HS-27A (cell line): Measurements from ENCODE around the gene ALDH1L2.

Experiments used
- DNase-seq: peaks from one replicate; pipeline ENCODE4 v3.0.0-alpha.2; 2012; ENCODE audit warnings: low read depth, missing footprints

The ALDH1L2 gene

DNA sequence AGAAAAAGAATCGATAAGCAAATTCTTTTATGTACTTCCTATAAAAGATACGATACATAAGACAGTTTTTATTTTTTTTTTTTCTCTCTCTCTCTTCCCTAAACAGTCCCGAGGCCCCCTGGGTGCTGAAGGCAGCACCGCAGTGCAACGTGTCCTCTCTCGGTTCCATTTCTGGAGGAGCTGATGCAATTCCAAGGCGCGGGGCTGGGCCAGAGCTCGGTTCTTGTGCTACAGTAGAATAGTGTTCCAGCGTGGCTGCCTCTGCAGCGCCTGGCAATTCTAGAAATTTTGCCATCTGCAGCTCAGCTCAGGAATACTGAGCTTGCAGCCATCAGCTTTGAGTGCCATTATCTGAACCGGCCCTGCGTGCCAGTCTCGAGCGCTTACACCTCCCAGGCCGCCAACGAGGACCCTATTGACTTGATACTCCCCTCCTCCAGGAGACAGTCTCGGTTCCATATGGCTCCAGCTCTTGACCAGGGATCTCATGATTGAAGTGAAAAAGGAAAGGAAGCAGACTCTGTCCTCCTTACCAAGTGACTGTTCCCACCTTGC lies 630 bp downstream of the ALDH1L2 start:
- peak; percentile 58 for DNase-seq

DNA sequence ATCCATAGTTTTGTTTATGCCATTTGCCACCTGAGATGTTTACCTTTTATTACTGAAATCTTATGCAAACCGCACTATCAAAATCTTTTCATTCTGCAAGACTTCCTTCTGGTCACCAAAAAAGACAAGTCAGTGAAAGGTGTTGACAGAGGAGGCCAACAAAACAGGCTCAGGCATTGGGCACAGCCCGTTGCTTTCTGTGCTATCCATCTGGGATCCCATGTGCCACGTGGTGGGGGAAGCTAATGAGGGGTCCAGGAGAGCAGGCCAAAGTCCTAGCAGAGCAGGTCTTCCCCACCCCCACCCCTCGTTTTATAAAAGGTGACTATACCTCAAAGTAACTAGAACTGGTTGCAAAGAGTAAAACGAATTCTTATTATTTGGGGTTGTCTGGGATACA lies 1.2 kb downstream of the ALDH1L2 start:
- no peak for DNase-seq

DNA sequence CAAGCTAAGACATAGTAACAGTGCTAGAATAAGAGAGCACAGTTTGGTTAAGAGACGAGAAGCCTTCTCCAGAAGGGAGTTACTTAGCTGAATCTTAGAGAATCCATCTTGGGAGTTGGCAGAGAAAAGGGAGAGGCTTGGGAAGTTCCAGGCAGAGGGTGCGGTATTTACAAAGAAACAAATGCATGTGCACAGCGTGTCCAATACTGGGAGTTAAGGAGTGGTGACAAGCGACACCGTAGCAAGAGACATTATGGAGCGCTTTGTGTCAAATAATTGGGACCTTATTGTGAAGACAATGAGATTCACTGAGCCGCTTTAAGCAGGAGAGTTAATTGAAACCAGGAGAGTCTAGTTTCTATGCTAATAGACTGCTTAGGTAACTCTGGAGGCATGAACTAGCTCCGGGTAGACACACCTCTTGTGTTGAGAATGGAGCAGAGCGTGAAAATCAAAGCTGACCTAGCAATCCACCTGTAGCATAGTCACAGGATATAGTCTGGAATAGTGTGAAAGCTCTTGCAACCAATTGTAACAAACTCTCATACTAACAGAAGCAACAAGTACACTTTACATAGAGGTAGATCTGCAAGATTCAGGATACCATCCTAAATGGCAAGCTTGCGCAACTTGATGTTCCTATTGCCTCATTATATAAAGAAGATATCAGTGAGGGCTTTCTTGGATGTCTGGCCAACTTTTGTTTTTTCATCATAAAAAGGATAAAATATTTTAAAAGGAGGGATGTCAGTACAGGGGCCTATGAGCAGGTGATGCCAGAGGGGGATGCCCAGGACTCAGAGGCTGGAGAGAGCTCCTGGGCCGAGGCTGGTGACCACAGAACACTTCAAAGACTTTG lies 5.3 kb downstream of the ALDH1L2 start:
- no peak for DNase-seq

DNA sequence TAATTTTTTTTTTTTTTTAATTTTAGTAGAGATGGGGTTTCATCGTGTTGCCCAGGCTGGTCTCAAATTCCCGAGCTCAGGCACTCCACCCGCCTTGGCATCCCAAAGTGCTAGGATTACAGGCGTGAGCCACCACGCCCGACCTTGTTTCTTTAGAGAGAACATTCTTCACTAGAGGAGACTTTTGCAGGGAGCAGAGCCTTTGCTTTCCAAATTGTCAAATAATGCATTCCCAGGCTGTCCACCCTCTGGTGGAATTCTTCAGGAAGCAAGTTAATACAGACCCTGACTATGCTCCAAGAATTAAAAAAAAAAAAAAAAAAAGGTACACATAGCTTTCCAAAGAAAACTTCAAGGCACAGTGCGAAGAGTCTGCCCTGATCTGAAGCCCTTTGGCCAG lies 6.8 kb downstream of the ALDH1L2 start:
- no peak for DNase-seq

DNA sequence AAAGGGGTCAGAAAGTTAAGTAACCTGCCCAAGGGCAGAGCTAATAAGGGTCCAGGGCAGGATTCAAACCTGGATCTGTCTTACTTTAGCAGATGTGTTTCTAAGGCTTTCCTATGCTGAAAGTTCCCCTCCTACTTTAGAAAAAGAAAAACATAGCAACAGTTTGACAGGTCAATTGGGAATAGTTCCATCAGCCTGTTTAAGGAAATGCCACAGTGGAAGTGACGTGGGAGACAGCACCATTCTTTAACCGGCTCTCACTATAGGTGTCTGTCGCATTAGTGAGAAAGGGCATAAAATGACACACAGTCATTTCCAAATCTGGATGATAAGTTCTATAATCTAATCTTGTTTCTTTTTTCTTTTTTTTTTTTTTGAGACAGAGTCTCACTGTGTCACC lies 7.3 kb downstream of the ALDH1L2 start:
- no peak for DNase-seq

DNA sequence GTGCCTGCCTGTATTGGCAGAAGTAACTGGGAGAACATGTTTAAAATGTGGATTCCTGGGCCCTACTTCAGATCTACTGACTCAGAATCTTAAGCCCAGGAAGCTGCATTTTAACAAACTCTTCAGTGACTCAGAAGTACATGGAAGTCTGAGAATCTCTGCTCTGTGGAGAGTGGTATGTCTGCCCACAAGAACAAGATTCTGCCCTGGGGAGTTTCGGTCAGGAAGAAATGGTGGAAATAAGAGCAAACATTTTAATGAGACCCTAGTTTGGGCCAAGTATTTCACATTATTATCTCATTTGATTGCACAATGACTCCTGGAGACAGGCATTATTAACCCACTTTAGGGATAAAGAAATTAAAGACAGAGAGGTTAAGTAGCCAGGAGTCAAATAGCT lies 8.2 kb downstream of the ALDH1L2 start:
- DNase-seq, result no peak

DNA sequence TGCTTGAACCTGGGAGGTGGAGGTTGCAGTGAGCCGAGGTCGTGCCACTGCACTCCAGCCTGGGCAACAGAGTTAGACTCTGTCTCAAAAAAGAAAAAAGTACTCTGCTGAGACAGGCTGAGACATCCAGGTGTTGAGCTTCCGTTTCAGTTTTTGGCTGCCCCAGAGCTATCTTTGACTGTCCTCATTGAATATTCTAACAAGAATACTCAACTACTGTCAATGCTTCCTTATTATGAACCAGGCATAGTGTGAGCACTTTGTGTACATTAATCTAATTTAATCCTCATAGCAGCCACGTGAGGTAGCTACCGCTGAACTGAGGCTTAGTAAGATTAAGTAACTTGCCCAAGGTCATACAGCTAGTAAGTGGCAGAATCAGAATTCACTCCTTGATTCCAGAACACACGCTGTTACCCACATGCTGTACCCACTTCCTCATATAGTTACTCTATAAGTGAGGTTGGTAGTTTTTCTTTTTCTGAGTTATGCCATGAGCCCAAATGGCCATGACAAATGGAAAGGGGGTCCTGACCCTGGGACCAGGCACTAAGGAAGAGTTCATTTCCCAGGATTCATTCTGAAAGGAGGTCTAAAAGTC lies 11.3 kb downstream of the ALDH1L2 start:
- DNase-seq, result no peak

DNA sequence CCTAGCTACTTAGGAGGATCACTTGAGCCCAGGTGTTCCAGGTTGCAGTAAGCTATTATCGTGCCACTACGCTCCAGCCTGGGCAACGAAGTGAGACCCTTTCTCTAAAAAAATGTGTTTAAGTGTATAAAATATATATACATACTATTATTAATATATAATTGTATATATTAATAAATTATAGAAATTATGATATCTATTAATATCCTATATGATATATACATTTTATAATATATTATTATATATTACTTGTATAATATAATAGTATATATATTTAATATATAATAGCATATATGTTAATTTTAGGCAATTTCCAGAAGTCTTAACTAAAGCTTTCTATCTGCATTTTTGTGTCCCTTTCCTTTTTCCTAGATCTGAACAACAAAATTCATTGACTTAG lies 12.3 kb downstream of the ALDH1L2 start:
- DNase-seq, result no peak

DNA sequence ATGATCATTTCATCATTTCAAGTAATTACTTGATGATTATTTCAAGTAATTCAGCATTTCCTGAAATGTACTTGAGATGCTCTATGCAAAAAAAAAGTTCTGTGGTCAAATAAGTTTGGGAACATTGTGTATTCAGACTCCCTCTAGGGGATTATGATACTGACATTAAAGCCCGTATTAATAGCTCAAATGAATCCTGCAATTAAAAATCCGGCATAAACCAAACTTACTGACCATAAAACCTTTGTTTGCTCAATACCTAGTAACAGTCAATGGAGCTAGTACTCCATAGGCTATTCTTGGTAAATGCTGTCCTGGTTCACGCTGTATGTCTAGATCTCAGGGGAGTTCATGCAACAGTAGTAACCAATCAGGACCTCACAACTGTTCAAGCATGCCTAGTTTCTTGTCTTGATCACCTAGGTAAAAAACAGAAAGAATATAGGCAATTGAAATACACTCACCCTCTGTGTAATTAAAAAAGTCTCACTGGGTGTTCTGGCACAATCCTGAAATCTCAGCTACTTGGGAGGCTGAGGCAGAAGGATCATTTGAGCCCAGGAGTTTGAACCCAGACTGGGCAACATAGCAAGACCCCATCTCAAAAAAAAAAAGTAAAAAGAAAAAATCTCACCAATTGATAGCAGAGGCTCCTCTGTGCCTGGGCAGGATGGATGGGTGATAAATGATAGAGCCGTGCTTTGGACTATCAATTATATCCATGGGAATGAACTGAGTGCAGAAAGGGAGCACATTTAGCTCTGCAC lies 14.1 kb downstream of the ALDH1L2 start:
- no peak for DNase-seq

DNA sequence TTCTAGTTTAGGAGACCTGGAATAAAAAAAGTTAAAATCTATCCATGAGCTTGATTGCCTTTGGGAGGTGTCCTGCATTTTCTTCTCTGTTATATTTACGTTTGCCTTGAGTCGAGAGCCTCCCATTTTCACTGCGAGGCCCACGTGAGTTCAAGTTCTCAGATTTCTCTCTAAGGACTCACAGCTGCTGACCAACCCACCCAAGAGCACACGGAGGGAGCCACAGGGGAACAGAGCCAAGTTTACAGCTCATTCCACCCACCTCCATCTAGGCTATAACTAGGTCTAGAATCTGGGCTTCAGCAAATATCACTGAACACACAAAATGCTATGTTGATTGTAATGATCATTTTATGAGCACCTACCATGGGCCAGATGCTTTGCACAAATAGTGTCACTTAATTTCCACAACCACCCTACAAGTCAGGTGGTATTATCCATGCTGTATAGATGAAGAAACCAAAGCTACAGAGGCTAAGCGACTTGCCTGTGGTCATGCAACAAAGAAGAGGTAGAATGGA lies 16.7 kb downstream of the ALDH1L2 start:
- no peak for DNase-seq

DNA sequence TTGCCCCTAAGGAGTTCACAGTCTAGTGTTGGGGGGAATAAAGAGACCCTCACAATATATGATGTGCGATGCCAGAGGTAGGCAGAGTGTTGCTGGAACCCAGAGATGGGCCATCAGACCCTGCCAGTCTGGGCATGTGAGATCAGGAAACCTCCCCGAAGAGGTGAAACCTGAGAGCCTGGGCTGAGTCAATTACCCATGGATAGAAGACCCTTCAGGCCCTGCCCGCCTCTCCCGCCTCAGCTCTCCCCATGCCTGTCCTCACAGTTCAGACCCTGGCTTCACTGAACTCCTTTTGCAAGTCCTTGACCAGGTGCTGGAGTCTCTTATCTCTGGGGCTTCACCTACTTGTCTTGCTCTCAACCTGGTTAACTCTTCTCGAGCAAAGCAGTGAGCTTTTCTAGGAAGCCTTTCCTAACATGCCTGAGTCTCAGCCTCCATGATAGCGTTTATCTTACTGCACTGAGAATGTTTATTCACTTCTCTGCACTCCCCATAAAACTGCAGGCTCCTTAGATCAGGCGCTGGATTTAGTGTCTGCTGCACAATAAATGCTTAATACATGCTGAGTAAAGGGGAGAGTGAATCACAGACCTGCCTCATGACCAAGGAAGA lies 19.6 kb downstream of the ALDH1L2 start:
- no peak for DNase-seq

DNA sequence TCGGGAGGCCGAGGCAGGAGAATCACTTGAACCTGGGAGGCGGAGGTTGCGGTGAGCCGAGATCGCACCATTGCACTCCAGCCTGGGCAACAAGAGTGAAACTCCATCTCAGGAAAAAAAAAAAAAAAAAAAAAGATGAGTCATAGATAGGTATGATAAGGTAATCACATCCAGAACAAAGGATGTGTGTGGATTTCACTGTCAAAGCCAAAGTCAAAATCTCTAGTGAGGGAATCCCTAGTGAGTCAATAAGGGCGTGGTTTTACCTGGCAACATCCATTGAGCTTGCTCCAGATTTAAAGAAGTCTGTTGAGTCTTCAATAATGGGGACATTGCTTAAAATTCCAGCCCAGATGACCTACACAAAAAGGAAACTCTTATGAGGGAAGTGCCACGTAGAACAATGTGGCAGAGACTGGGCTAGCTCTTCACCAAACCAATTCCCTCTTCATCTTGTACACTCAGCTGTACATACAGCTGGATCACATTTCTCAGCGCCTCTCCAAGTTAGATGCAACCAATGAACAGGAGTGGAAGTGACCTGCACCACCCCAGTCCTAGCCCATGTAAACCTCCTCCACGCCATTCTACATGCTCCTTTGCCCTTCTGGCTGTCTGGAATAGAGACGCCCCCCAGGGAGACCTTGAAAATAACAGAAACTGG lies 23.4 kb downstream of the ALDH1L2 start:
- no peak for DNase-seq

DNA sequence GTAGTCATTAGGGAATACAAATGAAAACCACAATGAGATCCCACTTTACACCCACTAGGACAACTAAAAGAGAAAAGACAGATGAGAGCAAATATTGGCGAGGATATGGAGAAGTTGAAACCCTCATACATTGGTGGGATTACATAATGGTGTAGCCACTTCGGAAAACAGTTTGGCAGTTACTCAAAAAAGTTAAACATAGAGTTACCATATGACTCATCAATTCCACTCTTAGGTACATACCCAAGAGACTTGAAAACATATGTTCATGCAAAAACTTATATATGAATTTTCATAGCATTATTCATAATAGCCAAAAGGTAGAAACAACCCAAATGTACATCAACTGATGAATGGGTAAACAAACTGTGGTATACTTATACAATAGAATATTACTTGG lies 27.1 kb downstream of the ALDH1L2 start:
- DNase-seq, result no peak

DNA sequence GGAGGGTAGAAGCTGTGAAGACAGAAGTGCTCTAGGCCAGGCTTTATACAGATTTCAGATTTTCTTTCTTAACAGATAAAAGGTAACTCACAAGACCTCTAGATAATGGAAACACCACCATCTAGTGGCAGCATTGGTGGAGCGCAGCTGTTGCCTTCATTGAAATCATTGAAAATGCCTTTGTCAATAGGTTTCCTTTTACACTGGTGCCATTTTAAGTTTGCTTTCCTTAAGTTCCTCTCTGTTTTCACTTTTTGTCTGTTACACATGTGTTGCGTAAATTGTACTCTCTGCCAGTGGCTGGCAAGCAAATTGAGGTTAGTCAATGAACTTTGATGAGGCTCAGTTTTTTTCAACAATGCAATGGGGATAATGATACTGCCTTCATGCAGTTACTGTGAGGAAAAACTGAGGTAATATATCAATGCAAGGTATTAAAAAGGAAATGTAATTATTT lies 31.1 kb downstream of the ALDH1L2 start:
- DNase-seq, result peak; percentile 59

DNA sequence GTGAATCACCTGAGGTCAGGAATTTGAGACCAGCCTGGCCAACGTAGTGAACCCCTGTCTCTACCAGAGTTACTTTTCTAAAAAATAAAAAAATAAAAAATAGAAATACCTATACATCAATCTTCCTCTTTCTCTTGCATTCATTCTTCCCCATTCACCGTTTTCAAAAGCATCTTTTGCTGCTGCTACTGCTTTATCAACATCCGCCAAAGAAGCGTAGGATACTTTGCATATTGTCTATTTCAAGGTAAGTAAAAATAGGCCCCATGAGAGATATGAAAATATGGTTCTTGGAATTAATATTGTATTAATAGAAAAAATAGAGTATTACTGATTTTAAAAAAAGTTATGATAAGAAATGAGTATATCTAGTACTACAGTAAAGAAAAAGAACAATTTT lies 32.3 kb downstream of the ALDH1L2 start:
- no peak for DNase-seq

DNA sequence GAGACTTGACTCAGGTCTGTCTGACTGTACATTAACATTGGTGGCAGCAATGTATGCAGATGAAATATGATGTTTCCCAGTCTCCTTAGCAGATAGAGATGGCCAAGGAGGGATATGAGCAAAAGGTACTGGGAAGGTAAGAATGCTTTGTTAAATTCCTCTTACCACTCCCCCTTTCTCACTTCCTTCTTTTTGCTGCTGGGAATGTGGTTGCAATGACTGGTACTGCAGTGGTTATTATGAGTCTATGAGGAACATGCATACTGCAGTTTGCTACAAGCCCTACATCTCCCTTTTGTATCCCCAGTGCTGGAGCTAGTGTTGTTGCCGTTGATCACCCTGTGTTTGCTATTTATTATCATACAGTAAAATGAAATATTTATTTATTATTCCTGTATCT lies 35.9 kb downstream of the ALDH1L2 start:
- no peak for DNase-seq

DNA sequence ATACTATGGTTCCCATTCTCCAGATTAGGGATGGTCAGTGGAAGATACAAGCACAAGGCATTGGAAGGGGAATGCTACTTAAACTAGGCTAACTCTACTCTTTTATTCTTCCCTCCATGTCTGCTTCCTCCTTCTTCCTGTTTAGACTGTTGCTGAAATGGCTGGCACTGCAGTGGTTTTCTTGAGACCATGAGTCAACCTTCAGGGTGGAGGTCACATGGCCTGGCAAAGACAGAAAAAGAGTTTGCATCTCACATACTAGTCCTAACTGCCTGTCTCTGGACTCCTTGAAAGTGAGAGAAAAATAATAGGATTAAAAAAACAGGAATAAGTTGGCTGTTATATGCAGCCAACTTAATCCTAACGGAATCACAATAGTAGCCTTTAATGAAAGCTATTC lies 37.0 kb downstream of the ALDH1L2 start:
- no peak for DNase-seq

DNA sequence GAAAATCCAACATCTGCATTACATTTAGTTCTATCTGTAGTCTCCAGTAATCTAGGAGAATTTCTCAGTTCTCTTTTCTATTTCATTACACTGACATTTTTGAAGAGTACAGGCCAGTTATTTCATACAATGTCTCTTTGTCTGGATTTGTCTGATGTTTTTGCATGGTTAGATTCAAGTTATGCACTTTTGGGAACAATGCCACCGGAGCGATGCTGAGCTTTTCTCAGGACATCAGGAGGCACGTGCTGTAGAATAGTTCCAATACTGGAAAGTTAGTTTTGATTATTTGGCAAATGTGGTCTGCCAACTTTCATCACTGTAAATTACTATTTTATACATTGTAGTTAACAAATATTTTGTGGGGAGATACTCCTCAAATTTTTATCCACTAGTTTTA lies 43.1 kb downstream of the ALDH1L2 start:
- DNase-seq, result no peak

DNA sequence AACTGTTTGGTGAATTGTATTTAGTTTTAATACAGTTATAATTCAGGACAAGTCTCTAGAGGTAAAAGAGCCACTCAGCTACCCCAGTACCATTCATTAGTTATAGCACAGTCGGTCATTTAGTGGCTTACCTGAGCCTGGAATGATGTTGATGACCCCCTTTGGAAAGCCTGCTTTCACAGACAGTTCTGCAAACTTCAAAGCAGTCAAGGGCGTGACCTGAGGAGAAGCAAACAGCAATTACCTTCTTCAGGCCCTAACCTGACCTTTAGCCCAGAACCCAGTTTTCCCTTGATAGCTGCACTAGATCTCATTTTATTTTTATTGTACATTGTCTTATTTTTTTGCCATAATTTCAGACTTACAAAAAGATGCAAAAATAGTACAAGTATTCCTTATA lies 43.8 kb downstream of the ALDH1L2 start:
- no peak for DNase-seq

DNA sequence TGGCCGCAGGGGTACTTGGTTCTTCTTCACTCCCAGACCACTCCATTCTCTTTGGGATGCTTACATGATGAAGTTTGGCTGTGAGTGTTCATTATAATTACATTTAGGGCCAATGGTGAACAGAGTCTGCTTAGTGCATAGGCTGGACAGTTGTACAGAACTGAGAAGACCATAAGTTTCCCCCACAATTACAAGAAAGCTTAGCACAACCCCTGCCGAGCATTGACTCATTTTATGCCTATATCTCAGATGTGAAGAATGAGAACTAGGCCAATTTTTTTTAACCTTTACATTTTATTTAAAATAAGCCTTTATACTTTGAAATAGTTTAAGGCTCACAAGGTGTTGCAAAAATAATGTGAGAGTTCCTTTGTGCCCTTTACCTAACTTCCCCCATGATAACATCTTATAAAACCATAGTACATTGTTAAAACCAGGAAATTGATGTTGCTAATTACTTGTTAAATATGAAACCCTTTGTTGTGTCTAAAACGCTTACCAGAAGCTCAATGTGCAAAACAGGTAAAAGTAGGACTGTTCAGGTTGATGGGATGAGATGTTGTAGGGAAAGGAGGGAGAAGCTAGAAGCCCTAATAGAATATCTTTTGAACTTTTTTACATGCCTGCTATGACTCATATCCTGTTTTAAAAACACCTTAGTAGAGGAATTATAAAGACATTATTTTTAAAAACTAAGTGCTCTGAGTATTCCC lies 47.2 kb downstream of the ALDH1L2 start:
- no peak for DNase-seq

DNA sequence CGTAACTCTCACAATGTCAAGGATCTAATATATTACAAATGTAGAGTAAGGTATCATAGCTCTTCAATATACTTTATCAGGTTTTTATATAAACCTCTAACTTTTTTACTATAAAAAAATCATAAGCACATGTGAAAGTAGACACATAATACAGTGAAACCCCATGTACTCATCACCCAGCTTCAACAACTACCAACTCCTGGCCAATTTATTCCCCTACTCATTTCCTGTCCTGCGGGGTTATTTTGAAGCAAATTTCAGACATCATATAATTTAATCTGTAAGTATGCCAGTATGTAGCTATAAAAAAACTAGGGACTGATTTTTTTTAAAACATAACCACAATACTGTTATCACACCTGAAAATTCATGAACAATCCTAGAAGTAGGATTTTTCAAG lies 50.4 kb downstream of the ALDH1L2 start:
- no peak for DNase-seq
